ENCODE results near the gene KRTAP5-7.
"Not testable (repeated sequence)": the region's sequence is repeated elsewhere in the genome, so short reads cannot be mapped to it uniquely, and the experiment has no call there.

The KRTAP5-7 gene

DNA sequence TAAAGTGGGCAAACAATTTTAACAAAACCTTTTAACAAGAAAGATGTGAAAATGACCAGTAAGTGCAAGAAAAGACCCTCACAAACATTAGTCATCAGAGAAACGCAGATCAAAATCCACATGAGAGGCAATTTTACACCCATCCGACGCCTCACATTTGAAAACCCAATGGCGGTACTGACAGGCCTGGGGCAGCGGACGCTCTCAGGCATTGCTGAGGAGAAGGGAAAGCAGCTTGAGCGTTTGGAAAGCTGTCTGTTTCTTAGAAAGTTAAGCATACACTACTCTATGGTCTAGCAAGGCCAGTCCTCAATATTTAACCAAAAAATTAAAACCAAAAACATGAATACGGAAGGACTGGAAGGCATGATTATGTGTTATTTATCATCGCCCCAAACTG is 8.8 kb downstream of the KRTAP5-7 start:
- Histone ChIP-seq H3K36me3 (ENCODE audit: low read length) (no peaks in the 10 kb centered on the region), H3K4me2 (ENCODE audit: low read depth, low read length, poor library complexity, severe bottlenecking) (no peak overlapping the region), H3K27me3 (ENCODE audit: low read length) (no peaks in the 10 kb centered on the region), H3K9ac (ENCODE audit: low read length) (no peak overlapping the region), H3K4me3 (ENCODE audit: insufficient read depth, low read length, poor library complexity, severe bottlenecking) (no peak overlapping the region), H3K79me2 (ENCODE audit: insufficient read depth, low read length) (no peaks in the 10 kb centered on the region), H3K9me3 (ENCODE audit: insufficient read depth, low read length) (no peaks in the 10 kb centered on the region), H3K9me2 (replicated peaks; ENCODE audit: insufficient read depth, low read length) (no peaks in the 10 kb centered on the region), H3K27ac (ENCODE audit: low read depth, low read length) (no peak overlapping the region), H2AFZ (ENCODE audit: low read depth, low read length, severe bottlenecking) (no peak overlapping the region), H4K20me1 (ENCODE audit: low read depth, low read length) (no peaks in the 10 kb centered on the region), H3F3A (ENCODE audit: insufficient read depth) (no peaks in the 10 kb centered on the region)
- TF ChIP-seq, protein P1, sequence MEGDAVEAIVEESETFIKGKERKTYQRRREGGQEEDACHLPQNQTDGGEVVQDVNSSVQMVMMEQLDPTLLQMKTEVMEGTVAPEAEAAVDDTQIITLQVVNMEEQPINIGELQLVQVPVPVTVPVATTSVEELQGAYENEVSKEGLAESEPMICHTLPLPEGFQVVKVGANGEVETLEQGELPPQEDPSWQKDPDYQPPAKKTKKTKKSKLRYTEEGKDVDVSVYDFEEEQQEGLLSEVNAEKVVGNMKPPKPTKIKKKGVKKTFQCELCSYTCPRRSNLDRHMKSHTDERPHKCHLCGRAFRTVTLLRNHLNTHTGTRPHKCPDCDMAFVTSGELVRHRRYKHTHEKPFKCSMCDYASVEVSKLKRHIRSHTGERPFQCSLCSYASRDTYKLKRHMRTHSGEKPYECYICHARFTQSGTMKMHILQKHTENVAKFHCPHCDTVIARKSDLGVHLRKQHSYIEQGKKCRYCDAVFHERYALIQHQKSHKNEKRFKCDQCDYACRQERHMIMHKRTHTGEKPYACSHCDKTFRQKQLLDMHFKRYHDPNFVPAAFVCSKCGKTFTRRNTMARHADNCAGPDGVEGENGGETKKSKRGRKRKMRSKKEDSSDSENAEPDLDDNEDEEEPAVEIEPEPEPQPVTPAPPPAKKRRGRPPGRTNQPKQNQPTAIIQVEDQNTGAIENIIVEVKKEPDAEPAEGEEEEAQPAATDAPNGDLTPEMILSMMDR (IDR thresholded peaks at IDR 0.05; ENCODE audit: insufficient read depth, low read length, poor library complexity, severe bottlenecking): no peak

DNA sequence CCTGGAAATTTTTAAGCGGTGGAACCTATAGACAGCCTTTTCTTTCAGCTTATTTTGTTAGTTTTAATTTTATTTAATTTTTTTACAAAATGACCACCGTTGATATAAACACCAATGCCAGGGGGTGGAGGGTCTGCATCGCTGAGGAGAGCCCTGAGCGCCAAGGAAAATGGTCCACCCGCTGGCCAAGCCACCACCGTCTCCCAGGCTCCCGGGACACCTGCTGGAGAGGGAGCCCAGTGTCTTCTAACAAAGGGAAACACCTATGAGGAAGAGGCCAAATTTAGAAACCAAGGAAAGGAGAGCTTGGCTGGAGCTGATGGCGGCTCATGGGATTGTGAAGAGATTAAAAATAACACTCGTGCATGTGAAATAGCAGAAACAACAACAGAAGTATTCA is 10.5 kb downstream of the KRTAP5-7 start:
- Histone ChIP-seq H3K4me3 (ENCODE audit: insufficient read depth, low read length, poor library complexity, severe bottlenecking) (no peak overlapping the region), H2AFZ (ENCODE audit: low read depth, low read length, severe bottlenecking) (no peak overlapping the region), H3K9ac (ENCODE audit: low read length) (no peak overlapping the region), H3K27me3 (ENCODE audit: low read length) (no peaks in the 10 kb centered on the region), H3K36me3 (ENCODE audit: low read length) (no peaks in the 10 kb centered on the region), H3K9me2 (replicated peaks; ENCODE audit: insufficient read depth, low read length) (no peaks in the 10 kb centered on the region), H3K9me3 (ENCODE audit: insufficient read depth, low read length) (no peaks in the 10 kb centered on the region), H3F3A (ENCODE audit: insufficient read depth) (no peaks in the 10 kb centered on the region), H3K4me2 (ENCODE audit: low read depth, low read length, poor library complexity, severe bottlenecking) (no peak overlapping the region), H3K27ac (ENCODE audit: low read depth, low read length) (no peak overlapping the region), H3K79me2 (ENCODE audit: insufficient read depth, low read length) (no peaks in the 10 kb centered on the region), H4K20me1 (ENCODE audit: low read depth, low read length) (no peaks in the 10 kb centered on the region)
- TF ChIP-seq, protein P1 (IDR thresholded peaks at IDR 0.05; ENCODE audit: insufficient read depth, low read length, poor library complexity, severe bottlenecking): no peak
- TF ChIP-seq EZH2phosphoT487 (conservative IDR thresholded peaks at IDR 0.05; ENCODE audit: low read length): no peak

- not testable (repeated sequence) for H3F3A ChIP-seq (ENCODE audit: insufficient read depth); H3K4me3 ChIP-seq (ENCODE audit: insufficient read depth, low read length, poor library complexity, severe bottlenecking); H3K36me3 ChIP-seq (ENCODE audit: low read length); H3K9me3 ChIP-seq (ENCODE audit: insufficient read depth, low read length); H4K20me1 ChIP-seq (ENCODE audit: low read depth, low read length); H2AFZ ChIP-seq (ENCODE audit: low read depth, low read length, severe bottlenecking); H3K9ac ChIP-seq (ENCODE audit: low read length); H3K9me2 ChIP-seq (replicated peaks; ENCODE audit: insufficient read depth, low read length); H3K4me2 ChIP-seq (ENCODE audit: low read depth, low read length, poor library complexity, severe bottlenecking); H3K27ac ChIP-seq (ENCODE audit: low read depth, low read length); H3K79me2 ChIP-seq (ENCODE audit: insufficient read depth, low read length); H3K27me3 ChIP-seq (ENCODE audit: low read length)
Measured at GRCh38 chr11:71537977-71538665, 11.1 kb downstream of the KRTAP5-7 start, which contains the start of gene KRTAP5-8. TSS of gene KRTAP5-8 (plus strand) at chr11:71538025. CDS start at chr11:71538056, 31 bp downstream.

- Histone ChIP-seq H3K27me3 (ENCODE audit: low read length) (no peaks in the 10 kb centered on the region), H3K4me3 (ENCODE audit: insufficient read depth, low read length, poor library complexity, severe bottlenecking) (no peak overlapping the region), H4K20me1 (ENCODE audit: low read depth, low read length) (no peaks in the 10 kb centered on the region), H3K9me3 (ENCODE audit: insufficient read depth, low read length) (no peaks in the 10 kb centered on the region), H3K9ac (ENCODE audit: low read length) (no peak overlapping the region), H3K79me2 (ENCODE audit: insufficient read depth, low read length) (no peaks in the 10 kb centered on the region), H3K9me2 (replicated peaks; ENCODE audit: insufficient read depth, low read length) (no peaks in the 10 kb centered on the region), H3K4me2 (ENCODE audit: low read depth, low read length, poor library complexity, severe bottlenecking) (no peak overlapping the region), H2AFZ (ENCODE audit: low read depth, low read length, severe bottlenecking) (no peak overlapping the region), H3K36me3 (ENCODE audit: low read length) (no peaks in the 10 kb centered on the region), H3F3A (ENCODE audit: insufficient read depth) (no peaks in the 10 kb centered on the region), H3K27ac (ENCODE audit: low read depth, low read length) (no peak overlapping the region)
- TF ChIP-seq, protein P1 (IDR thresholded peaks at IDR 0.05; ENCODE audit: insufficient read depth, low read length, poor library complexity, severe bottlenecking): no peak
- no peak for TF ChIP-seq EZH2phosphoT487 (conservative IDR thresholded peaks at IDR 0.05; ENCODE audit: low read length)
Measured at GRCh38 chr11:71538666-71538990, 11.6 kb downstream of the KRTAP5-7 start.
